Neural progenitor cell (in vitro differentiated cells): ENCODE results near the gene APOBEC3F.
"Not testable (repeated sequence)": the region's sequence is repeated elsewhere in the genome, so short reads cannot be mapped to it uniquely, and the experiment has no call there.

ENCODE experiments used
- EZH2 ChIP-seq: fragments of 200-600 bp; sonication (generic); IDR thresholded peaks from 2 replicates; pipeline ENCODE4 v1.6.1; 2017; ENCODE audit warnings: antibody characterized with exemption, mild to moderate bottlenecking, moderate library complexity
- TF ChIP-seq, protein P1 (sequence below): fragments of 200-600 bp; sonication (generic); IDR thresholded peaks from 2 replicates; pipeline ENCODE4 v1.5.1; 2017; ENCODE audit warnings: antibody characterized with exemption, mild to moderate bottlenecking

DNA sequence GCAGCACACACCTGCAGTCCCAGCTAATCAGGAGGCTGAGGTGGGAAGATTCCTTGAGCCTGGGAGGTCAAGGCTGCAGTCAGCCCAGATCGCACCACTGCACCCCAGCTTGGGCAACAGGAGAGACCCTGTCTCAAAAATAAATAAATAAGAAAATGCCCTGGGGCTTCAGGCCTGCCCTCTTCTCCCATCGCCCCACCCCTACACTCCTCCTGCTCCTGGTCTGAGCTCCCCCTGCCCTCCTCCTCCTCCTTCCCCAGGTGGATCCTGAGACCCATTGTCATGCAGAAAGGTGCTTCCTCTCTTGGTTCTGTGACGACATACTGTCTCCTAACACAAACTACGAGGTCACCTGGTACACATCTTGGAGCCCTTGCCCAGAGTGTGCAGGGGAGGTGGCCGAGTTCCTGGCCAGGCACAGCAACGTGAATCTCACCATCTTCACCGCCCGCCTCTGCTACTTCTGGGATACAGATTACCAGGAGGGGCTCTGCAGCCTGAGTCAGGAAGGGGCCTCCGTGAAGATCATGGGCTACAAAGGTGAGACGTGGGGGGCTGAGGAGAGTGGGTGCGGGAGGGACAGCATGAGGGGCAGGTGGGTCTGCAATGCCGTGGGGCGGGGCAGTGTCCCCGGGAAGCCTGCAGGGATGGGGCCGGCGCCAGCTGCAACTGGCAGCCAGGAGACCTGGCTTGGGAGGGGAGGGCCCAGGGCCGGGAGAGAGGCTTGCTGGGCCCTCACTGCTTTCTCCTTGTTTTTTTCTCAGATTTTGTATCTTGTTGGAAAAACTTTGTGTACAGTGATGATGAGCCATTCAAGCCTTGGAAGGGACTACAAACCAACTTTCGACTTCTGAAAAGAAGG is 9.0 kb upstream of the APOBEC3F start:
- TF ChIP-seq, protein P1, sequence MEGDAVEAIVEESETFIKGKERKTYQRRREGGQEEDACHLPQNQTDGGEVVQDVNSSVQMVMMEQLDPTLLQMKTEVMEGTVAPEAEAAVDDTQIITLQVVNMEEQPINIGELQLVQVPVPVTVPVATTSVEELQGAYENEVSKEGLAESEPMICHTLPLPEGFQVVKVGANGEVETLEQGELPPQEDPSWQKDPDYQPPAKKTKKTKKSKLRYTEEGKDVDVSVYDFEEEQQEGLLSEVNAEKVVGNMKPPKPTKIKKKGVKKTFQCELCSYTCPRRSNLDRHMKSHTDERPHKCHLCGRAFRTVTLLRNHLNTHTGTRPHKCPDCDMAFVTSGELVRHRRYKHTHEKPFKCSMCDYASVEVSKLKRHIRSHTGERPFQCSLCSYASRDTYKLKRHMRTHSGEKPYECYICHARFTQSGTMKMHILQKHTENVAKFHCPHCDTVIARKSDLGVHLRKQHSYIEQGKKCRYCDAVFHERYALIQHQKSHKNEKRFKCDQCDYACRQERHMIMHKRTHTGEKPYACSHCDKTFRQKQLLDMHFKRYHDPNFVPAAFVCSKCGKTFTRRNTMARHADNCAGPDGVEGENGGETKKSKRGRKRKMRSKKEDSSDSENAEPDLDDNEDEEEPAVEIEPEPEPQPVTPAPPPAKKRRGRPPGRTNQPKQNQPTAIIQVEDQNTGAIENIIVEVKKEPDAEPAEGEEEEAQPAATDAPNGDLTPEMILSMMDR: not testable (repeated sequence)
- not testable (repeated sequence) for TF ChIP-seq EZH2
